Kidney epithelial cell (primary cell): ENCODE data around the gene OXA1L. TPM values are rescaled to one million over a fixed set of nuclear protein-coding genes. Genes with fewer than 3 reads are reported as not detected.
"Not testable (repeated sequence)": the region's sequence is repeated elsewhere in the genome, so short reads cannot be mapped to it uniquely, and the experiment has no call there.

Experiments
- DNase-seq: peaks from one replicate; pipeline ENCODE4 v3.0.0-alpha.2; 2010; ENCODE audit warnings: low read depth
- H3K27me3 ChIP-seq: 2 replicates; pipeline ENCODE4 v1.6.0; 2011; ENCODE audit warnings: low read length; ENCODE audit not compliant: control insufficient read depth, insufficient read depth
- H3K36me3 ChIP-seq: 2 replicates; pipeline ENCODE4 v1.5.1; 2011; ENCODE audit warnings: low read length; ENCODE audit not compliant: control insufficient read depth, insufficient read depth
- H3K4me3 ChIP-seq: 2 replicates; pipeline ENCODE4 v1.5.1; 2011; ENCODE audit warnings: low read depth, mild to moderate bottlenecking, control low read depth, low read length
- total RNA-seq: library from RNA; depleted of rRNA; stranded (reverse); fragments of >200 nt; gene quantifications from 2 replicates; pipeline ENCODE4 v1.2.3, GENCODE V29; 2015
- TF ChIP-seq, protein P1 (sequence below): IDR thresholded peaks from 2 replicates; pipeline ENCODE4 v1.5.1; 2011; ENCODE audit warnings: mild to moderate bottlenecking, moderate library complexity, low read length, control low read depth, inconsistent platforms; ENCODE audit not compliant: insufficient read depth, poor library complexity, severe bottlenecking

The OXA1L gene
- total RNA-seq, 1 donor from 2014 or later, result 84.5 TPM

- no peaks in the 10 kb centered on the region for H3K27me3 ChIP-seq
- no peak for DNase-seq
- no peaks in the 10 kb centered on the region for H3K36me3 ChIP-seq
- TF ChIP-seq, protein P1, sequence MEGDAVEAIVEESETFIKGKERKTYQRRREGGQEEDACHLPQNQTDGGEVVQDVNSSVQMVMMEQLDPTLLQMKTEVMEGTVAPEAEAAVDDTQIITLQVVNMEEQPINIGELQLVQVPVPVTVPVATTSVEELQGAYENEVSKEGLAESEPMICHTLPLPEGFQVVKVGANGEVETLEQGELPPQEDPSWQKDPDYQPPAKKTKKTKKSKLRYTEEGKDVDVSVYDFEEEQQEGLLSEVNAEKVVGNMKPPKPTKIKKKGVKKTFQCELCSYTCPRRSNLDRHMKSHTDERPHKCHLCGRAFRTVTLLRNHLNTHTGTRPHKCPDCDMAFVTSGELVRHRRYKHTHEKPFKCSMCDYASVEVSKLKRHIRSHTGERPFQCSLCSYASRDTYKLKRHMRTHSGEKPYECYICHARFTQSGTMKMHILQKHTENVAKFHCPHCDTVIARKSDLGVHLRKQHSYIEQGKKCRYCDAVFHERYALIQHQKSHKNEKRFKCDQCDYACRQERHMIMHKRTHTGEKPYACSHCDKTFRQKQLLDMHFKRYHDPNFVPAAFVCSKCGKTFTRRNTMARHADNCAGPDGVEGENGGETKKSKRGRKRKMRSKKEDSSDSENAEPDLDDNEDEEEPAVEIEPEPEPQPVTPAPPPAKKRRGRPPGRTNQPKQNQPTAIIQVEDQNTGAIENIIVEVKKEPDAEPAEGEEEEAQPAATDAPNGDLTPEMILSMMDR, result no peak
- no peak overlapping the region for H3K4me3 ChIP-seq
Measured at GRCh38 chr14:22780105-22780679, 13.7 kb downstream of the OXA1L start.

DNA sequence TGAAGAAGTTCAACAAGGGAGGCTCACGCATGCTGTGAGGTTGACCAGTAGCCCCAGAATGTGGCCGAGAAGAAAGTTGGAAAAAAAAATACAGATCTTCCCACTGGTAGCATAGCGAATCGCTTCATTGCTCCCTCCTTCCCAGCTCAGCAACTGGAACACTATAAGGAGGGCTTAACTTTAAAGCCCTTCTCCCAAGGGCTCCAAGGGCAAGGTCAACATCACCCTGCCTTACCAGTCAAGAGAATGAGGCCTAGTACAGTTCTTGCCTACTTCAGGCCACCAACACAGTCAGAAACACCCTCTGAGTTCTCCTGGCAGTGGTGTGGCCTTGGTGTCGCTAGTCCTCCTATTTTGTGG lies 14.4 kb downstream of the OXA1L start:
- Histone ChIP-seq H3K27me3 (no peaks in the 10 kb centered on the region), H3K4me3 (no peak overlapping the region), H3K36me3 (no peaks in the 10 kb centered on the region)
- TF ChIP-seq, protein P1, result no peak
- no peak for DNase-seq

DNA sequence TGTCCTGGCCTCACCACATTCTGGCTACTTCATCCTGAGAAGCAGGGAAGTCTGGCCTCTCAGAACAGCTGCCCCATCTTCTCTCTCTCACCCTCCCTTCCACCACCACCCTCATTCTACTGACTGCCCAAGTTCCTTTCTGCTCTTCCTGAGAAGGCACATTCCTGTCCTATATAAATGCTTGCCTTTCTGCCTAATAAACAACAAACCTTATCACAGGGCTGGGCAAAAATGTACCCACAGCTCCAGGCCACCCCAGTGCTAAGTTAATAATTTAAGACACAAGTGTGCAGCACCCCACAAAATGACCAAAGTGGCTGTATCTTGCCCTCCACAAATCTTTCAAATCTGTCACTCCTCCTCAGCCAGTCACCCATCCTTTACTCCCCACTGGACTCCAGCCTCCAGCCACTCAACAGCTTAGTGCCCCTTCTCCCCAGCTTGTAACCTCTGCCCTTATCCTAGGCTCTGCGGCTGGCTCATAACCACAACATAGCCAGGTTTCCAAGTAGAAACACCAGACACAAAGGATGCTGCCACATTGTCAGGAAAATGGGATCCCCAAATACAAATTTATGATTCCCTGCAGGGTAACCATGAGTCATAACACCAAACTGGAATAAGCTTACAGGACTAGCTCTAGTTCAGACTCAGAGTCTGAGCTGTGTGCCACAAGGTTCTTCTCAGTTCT lies 15.0 kb downstream of the OXA1L start:
- no peak for DNase-seq
- Histone ChIP-seq H3K36me3 (no peaks in the 10 kb centered on the region), H3K27me3 (no peaks in the 10 kb centered on the region), H3K4me3 (no peak overlapping the region)
- TF ChIP-seq, protein P1, result no peak

DNA sequence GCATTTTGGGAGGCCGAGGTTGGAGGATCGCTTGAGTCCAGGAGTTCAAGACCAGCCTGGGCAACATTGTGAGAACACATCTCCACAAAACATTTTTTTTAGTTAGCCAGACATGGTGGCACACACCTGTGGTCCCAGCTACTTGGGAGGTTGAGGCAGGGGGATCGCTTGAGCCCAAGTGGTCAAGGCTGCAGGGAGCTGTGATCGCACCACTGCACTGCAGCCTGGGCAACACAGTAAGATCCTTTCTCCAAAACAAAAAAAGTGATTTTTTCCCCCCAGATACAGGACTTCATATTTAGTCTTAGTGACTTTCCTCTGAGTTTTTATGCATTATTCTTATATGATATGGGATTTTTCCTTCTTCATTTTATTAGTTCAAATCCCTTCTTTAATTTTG lies 20.2 kb downstream of the OXA1L start:
- no peaks in the 10 kb centered on the region for H3K36me3 ChIP-seq
- TF ChIP-seq, protein P1, result no peak
- DNase-seq, result no peak
- no peak overlapping the region for H3K4me3 ChIP-seq
- H3K27me3 ChIP-seq, result no peaks in the 10 kb centered on the region

DNA sequence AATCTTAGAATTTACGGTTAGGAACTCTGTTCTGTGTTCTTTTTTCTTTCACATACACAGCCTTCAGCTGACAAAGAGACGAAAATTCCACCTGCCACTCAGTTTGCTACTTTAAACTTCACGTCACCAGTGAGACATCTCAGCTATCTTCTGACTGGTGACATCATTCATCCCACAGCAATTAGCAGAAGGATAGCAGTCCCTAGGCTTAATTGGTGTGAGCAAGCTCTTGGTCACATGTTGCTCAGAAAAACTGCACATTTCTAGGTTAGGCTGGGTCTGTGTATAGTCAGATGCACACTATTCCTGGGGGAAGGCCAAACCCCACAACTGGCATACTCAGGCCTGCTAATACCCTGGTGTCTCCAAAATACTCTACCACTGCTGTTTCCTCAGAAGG lies 24.8 kb downstream of the OXA1L start:
- no peak overlapping the region for H3K4me3 ChIP-seq
- TF ChIP-seq, protein P1, result no peak
- DNase-seq, result no peak
- no peaks in the 10 kb centered on the region for H3K27me3 ChIP-seq
- H3K36me3 ChIP-seq, result no peaks in the 10 kb centered on the region

- H3K4me3 ChIP-seq, result no peak overlapping the region
- H3K27me3 ChIP-seq, result no peaks in the 10 kb centered on the region
- TF ChIP-seq, protein P1, result no peak
- no peak for DNase-seq
- H3K36me3 ChIP-seq, result no peaks in the 10 kb centered on the region
Measured at GRCh38 chr14:22792158-22792557, 25.7 kb downstream of the OXA1L start.

DNA sequence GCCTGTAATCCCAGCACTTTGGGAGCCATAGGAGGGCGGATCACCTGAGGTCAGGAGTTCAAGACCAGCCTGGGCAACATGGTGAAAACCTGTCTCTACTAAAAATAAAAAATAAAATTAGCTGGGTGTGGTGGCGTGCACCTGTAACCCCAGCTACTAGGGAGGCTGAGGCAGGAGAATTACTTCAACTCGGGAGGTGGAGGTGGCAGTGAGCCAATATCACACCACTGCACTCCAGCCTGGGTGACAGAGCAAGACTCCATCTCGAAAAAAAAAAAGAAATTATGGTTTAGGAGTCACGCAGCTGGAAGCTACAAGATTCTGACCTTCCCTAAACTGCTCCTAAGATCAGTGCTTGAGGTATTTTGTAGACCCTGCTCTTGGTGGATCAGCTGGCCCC lies 27.1 kb downstream of the OXA1L start:
- not testable (repeated sequence) for H3K27me3 ChIP-seq, H3K4me3 ChIP-seq, H3K36me3 ChIP-seq, DNase-seq
